Measurements from ENCODE around the gene WDR12.
A peak's percentile ranks its signal among the peaks of the same experiment; 100 is the strongest.
"Not testable (repeated sequence)": the region's sequence is repeated elsewhere in the genome, so short reads cannot be mapped to it uniquely, and the experiment has no call there.

The WDR12 gene

GRCh38 chr2:202883987-202884675, 27.3 kb downstream of the WDR12 start:
- no peak for DNase-seq

GRCh38 chr2:202881570-202881969, 29.9 kb downstream of the WDR12 start:
- no peak for DNase-seq

DNA sequence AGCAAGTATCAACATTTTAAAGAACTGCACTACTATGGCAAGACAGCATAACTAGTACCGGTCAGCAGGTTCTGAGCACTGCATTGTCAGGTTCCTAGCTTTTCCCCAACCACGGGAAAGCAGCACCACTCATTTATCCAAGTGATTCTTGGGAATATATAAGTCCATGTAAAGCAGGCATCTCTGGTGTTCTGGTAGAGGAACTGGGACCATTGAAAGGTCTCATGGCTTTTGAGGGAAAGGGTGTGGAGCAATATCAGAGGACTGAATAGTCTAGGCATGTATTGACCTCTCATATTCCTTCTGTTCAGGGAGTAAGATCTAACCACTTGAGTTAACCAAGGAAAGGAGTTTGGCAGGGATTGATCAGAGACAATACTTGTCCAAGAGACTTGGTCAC, 33.8 kb downstream of the WDR12 start:
- DNase-seq, result no peak

DNA sequence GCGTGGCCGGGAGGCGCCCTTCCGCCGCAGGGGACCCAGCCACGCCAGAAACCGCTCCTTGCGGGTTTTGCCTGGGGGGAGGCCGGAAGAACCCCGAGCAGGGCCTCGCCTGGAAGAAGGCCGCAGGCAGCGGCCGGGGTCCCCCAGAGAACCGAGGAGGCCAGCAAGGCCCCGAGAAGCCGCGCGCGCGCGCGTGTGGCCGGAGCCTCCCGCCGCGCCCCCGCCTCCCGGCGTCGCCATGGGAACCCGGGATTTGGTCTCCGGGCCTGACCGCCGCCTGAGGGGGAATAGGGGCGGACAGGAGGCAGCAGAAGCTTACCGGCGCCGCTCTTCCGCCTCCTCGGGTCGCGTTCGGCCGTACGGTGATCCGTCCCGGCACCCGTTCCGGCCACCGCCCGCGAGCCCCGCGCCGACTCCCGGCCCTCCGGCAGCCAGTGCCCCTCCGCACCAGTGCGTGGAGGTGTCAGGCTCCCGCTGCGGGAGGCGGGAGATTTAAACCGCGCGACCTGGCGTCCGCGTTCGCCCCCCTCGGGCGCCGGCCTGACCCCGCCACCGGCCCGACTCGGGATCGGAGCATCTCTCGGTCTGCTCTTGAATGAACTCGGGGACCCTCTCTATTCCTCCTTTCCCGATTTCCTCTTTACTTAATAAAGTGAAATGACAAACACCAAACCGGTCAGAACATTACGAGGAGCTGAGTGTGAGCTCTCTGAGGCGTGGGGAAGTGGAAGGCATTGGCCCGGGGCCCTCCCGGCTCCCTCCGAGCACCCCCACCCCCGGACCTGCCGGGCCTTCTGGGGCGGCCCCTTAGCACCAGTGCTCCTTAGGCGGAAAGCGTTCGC, 40.0 kb downstream of the WDR12 start, which contains the start of gene ICA1L:
Gene ICA1L (minus strand): TSS at position 467 of the 842 bp plus-strand sequence. CDS start 42,757 bp downstream, outside the sequence.
- DNase-seq, result peak; percentile 42

- peak; percentile 61 for DNase-seq
These were observed 40.8 kb downstream of the WDR12 start for GRCh38 chr2:202870431-202871299.

DNA sequence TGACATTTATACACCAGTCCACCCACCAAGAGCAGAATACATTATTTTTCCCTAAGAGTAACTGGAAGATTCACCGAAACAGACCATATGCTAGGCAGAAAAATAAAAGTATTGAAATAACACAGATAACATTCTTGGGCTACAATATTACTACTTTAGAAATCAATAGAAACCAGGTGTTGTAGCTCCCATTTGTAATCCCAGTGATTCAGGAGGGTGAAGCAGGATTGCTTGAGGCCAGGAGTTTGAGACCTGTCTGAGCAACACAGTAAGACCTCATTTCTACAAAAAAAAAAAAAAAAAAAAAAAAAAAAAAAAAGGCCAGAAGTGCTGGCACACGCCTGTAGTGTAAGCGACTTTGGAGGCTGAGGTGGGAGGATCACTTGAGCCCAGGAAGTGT, 49.5 kb downstream of the WDR12 start:
- DNase-seq, result no peak

- no peak for DNase-seq
These were observed 52.9 kb downstream of the WDR12 start for GRCh38 chr2:202858601-202859000.

DNA sequence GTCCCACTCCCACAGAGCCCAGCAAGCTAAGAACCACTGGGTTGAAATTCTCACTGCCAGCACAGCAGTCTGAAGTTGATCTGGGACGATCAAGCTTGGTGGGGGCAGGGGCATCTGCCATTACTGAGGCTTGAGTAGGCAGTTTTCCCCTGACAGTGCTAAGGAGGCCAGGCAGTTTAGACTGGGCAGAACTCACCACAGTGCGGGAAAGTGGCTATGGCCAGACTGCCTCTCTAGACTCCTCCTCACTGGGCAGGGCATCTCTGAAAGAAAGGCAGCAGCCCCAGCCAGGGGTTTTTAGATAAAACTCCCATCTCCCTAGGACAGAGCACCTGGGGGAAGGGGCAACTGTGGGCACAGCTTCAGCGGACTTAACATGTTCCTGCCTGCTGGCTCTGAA, 62.1 kb downstream of the WDR12 start:
- DNase-seq, result not testable (repeated sequence)

GRCh38 chr2:202848813-202849212, 62.7 kb downstream of the WDR12 start:
- no peak for DNase-seq

DNA sequence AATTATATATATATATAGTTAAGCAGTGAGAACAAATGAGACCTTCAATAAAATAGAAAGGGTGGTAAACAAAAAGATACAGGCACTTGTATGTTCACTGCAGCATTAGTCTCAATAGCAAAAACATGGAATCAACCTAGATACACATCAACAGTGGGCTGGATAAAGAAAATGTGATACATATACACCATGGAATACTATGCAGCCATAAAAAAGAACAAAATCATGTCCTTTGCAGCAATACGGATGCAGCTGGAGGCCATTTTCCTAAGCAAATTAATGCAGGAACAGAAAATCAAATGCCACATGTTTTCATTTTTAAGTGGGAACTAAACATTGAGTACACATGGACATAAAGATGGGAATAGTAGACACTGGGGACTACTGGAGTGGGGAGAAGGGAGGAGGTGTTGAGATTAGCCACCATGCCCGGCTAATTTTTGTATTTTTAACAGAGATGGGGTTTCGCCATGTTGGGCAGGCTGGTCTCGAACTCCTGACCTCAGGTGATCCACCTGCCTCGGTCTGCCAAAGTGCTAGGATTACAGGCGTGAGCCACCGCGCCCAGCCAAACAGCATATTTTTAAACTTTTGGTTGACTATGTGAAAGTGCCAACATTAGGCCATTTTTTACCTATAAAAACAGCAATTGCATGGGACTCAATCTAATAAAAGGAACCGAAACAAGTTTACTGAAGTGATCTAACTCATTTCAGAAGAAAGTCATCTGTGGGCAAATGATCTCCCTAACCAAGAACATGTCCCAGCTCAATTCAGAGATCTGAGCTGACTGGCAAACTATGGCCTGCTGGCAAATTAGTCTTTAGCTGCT, 63.6 kb downstream of the WDR12 start:
- no peak for DNase-seq

GRCh38 chr2:202844656-202845055, 66.8 kb downstream of the WDR12 start:
- DNase-seq, result no peak

- no peak for DNase-seq
These were observed 68.8 kb downstream of the WDR12 start for GRCh38 chr2:202842690-202843089.

DNA sequence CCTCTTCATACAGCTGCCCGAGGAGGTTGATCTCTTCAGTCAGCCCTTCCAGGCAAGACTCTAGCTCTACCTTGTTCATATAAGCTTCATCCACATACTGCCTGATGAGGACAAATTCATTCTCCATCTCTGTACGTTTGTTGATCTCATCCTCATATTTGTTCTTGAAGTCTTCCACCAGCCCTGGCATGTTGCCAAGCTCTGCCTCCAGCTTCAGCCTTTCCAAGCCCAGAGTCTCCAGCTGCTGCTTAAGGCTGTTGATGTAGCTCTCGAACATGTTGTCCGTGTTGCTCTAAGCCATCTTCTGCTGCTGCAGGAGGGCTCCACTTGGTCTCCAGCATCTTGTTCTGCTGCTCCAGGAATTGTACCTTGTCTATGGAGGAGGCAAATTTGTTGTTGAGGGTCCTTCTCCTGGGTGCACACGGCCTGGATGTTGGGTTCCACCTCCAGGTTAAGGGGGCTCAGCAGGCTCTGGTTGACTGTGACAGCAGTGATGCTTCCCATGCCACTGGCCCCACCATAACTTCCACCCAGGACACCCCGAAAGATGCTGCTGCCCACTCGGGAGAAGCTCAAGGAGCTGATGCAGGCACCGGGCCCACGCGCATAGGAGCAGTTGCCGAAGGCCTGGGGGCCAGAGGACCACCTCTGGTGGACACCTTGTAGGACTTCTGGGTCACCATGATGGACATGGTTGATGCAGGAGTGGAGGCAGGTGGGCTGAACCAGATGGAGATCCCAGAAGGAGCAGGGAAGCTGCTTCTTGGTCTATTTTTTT, 70.2 kb downstream of the WDR12 start:
- no peak for DNase-seq

DNA sequence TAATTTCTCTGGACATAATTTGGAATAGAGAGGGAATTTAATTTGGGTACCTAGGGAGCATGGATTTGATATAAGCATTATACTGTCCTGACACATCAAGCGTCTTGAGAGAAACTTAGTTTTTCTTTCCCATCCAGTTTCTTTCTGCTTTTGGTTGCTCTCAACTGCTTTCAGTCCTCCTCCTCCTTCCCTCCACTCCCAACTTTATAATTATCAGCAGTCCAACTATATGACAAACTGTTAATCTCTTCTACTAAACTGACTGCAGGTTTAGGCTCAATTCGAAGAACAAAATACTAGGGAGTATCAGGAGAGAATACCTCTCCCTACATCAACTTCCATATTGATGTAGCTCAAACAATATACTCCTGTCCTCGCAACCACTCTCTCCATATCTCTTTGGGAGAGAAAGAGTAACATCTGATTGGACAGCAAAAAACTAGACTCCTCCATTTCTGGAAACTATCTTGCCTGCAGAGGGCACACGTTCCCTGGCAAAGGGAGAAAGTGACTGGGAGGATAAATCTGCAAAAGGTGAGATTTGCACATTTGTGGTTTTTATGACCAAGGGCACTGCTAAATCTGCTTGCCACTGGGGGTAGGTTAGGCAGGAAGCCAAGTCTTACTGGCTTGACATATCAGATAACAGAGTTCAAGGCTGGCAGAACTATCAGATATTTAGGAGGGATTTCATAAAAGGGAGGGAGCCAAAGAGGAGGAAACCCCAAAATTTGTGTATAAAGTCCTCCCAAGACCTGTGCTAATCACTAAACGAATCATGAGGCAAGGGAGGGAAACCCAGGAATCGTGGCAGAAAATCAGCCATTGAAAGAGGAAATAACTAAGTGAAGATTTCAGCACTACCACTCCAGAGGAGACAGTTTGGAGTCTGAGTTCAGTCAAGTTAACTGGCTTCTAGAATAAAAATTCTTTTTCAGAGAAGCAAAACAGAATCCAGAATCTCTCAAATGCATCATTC, 79.9 kb downstream of the WDR12 start:
- peak; percentile 36 for DNase-seq

DNA sequence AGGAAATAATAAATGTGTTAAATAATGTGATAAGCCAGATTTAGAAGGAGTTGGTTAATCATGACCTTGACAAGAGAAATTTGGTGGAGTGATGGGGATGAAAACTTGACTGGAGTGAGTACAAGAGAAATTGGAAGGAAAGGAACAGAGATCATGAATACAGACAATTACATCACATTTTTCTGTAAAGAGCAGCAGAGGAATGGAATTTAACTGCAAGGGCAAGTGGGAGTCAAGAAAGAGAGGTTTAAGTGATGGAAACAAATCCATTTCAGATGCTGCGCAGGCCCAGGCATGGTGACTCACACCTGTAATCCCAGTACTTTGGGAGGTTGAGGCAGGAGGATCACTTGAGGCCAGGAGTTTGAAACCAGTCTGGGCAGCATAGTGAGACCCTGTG, 86.6 kb downstream of the WDR12 start:
- DNase-seq, result no peak
